ENCODE measurements around the gene ATRN.

ATRN gene

DNA sequence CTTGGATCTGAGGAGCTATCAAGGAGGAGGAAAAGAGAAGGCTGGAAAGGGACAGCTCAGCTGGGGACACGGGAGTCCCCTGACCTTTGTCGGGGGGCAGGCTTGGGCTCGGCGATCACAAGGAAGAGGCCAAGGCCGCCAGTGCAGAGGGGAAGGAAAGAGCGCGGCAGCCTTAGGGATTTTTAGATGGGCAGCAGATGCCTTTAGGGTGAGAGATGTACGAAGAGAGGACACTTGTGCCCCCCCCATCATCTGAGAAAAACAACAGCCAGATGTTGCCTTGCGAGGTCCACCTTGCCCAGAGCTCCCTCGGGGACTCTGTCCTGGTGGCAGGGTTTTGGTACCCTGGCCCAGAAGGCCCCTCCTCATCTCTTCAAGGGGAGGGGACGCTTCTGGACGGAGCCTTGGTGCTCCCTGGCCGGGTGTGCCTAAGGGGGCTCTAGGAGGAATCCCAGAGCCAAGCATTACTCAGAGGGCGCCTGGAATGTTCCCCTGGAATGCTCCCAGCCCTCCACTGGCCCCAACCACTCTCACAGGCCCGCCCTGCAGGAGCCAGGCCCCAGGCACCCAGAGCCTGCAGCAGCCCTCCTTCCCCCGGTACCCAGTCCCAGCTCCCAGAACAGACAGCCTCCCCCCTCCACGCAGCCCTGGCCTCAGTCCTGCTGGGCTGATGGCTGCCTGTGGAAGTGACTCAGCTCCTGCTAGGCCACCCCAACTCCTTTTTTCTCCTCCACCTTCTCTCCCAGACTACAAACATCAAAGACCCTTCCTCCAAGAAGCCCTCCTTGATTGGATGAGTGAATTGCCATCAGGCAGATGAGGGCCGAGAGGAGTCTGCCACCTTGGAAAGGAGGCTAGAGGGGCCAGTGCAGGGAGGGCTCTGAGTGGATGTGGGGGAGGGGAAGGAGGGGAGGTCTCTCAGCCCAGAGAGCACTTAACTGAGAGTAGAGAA, 209.2 kb downstream of the ATRN start:
- DNase-seq = no peak

DNA sequence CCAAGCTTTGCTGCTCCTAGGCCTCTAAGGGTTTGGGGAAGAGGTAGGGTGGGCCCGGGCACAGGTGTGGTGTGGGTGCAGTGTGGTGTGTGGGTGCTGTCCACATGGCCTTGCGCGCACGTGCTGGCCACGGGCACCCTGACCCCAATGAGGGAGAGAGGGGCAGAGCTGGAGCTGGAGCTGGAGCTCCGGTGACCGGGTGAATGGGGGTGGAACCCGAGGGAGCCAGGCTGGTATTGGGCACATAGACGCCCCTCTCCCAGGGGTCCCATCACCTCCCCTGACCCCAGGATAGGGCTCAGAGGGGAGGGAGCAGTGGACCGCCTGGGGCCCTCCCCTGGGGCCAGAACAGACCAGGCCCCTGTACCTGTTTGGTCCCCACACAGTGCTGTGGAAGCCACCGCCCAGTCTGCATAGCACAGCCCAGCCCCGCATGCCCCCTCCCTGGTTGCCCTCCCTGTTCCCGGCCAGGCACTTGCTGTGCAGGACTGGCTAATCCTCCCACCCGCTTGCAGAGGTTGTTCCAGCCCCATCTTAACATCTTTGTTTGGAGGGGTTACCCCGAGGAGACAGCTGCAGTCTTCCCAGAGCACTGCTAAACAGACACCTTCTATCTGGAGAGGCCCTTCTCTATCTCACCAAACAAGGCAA, 210.0 kb downstream of the ATRN start:
- no peak for DNase-seq

DNA sequence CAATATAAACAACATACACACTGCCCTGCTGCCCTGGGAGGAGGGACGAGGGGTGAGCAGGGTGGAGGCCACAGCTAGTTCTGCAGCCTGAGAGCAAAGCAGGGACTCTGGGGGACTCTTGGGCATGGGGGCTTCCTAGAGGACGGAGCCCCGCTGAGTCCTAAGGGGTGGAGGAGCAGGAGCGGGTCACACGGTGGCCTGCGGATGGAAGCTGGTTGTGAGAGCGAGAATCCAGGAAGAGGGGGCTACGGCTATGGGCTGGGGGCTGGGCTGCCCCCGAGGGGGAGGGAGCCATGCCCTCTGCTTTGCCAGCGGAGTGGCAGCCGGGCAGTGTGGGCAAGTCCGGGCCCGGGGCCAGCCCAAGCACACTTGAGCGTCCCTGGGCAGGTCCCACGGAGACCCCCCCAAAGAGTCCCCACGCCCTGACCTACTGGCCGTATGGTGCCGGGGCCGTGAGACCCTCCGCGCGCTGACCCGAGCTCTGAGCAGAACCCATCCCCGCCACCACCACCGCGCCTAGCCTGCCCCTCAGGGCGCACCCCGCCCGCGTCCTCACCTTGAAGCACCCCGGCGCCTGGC, 210.6 kb downstream of the ATRN start:
- no peak for DNase-seq

DNA sequence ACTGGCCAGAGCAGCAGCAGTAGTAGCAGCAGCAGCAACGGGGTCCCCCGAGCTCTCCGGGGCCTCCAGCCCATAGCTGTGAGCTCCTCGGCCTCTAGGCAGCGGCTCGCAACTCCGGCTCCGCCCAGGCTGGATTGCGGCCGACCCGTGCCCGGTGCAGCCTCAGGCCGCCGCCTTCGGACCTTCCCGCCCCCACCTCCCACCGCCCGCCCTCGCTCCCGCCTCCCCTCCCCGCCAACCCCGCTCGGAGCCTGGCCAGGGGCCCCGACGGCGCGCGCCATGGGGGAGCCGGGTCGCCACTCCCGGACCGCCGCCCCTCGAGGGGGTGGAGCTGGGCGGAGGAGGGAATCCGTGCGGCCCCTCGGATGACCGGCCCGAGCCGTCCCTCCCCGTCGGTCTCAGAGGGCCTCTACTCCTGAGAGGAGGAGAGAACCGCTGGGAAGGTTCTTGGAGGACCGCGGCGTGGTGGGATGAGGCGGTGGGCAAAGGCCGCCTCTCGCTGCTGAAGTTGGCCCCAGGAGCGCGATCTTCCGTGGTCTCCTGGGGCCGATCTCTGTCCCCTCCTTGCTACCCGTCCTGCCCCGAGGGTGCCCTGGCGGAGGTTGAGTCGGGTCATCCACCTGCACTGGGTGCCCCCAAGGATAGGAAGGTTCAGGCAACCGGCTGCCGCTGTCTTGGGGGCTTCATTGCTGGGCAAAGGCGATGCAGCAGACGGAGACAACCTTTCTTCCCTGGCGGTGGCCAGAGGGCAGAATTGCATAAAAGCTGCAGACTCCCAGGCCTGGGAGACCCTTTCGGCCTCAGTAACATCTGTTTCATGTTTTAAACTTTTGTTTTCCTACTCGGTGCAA, 211.3 kb downstream of the ATRN start, which contains the start of gene ADAM33:
ADAM33 (minus strand) TSS at position 80 of the 851 bp plus-strand sequence; CDS start at position 74, 6 bp downstream.
- no peak for DNase-seq

DNA sequence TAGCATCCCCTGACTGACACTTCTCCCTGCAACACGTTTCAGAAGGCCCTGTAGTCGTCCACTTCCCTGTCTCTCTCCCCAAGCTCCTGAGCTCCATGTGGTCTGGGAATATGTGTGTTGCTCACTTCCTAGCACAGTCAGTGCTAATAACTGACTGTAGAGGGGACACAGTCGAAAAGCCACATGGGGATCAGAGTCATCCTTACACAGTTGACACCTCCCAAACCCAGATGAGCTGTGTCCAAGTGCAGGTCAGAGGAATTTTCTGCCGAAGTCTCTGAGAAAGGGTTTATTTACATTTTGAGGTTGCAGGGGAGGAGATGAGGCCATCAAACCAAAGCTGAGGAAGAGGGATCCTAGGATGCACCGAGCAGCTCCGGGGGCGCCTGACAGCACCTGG, 214.5 kb downstream of the ATRN start:
- DNase-seq = no peak

DNA sequence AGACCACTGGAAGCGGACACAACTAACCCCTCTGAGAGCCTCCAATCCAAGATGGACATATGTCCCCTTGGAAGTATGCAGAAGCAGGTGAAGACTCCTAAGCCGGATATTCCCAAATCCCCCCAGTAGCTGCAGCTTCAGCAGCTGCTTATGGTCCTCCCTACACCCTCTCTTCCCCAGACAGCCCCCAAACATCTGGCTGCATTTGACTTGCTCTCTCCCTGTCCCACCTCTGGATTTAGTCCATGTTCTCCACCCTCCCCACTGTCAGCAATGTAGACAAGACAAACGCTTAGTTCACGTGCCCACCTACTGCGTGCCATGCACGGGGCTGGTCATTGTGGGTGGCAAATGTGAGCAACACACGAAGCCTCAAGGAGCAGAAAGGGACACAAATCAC, 215.6 kb downstream of the ATRN start:
- no peak for DNase-seq

DNA sequence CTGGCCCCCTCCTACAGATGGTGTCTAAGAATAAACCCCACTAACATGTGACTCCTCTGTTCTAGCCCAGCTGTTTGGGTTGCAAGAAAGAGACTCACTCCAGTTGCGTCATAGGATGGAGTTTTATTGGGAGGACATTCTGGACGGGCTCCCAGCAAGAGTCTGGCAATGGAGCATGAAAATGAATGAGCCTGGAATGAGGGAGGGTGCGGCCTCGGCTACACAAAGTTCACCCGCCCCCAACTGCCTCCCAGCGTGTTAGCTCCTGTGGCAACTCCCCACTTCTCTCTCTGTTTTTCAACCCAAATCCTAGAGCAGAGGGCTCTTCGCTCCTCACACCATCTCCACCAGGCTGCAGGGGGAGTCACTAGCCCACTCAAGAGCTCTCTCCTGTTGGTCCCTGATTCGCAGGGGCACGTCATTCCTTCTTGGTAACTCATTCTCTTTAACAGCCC, 216.1 kb downstream of the ATRN start:
- no peak for DNase-seq

DNA sequence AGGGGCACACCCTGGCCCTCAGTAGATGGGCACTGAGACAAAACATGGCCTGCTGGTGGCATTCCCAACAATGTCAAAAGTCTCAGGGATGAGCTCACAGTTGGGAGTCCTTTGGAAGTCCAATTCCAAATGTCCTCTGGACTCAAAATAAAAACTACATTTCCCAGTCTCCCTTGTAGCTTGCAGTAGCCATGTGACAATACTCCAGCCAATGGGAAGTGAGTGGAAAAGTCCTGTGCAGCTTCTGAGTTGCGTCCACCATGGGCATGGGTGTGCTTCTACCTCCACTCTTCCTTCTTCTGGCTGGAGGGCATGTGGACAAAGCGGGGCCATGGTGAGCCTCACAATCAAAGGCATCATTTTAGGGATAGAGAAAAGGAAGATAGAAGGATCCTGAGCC, 216.8 kb downstream of the ATRN start:
- DNase-seq = no peak

DNA sequence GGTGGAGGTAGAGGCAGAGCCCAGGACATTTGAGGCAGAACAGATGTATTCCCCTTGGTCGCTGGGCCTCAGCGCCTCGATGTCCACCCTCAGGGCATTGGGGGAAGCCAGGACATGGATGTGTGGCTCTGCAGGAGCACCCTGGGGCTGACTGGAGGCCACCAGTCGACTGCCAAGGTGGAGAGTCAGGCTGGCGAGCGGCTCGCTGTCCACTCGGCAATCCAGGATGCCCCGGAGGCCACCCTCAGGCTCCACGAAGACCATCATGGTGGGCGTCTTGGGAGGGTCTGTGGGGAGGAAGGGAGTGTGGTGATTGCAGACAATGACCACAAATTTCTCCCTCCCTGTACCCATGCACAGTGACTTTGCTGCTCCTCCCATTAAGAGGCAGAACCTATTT, 219.2 kb downstream of the ATRN start:
- no peak for DNase-seq

DNA sequence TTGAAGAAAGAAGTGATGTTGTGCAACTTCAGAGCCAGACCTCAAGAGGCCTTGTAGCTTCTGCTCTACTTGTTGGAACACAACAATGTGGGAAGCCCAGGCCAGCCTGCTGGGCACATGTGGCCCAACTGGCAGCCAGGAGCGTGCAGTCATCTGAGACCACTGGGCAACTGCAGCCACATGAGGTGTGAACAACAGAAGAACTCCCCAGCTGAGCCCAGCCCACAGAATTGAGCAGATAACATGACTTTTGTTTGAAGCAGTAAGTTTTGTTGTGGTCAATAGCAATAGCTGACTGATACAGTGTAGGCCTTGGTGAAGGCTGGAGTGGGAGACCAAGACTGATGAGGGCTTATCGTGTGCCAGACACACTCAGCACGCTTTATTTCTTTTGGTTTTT, 219.6 kb downstream of the ATRN start:
- DNase-seq = no peak

DNA sequence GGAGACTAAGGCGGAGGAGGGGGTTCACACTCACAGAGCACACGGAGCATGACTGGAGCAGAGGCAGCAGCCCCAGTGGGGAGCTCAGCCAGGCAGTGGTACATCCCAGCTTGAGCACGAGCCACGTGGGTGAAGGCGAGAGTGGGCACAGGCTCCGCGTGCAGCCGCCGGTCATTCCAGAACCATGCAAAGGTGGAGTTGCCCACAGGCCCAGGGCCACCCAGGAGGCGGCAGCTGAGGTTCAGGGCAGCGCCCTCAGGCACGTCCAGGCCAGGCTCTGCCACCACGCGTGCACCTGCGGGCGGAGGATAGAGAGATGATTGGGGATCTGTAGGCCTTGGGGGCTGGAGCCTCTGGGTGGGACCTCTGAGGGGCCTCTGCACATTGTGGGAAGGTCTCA, 220.5 kb downstream of the ATRN start:
- no peak for DNase-seq

DNA sequence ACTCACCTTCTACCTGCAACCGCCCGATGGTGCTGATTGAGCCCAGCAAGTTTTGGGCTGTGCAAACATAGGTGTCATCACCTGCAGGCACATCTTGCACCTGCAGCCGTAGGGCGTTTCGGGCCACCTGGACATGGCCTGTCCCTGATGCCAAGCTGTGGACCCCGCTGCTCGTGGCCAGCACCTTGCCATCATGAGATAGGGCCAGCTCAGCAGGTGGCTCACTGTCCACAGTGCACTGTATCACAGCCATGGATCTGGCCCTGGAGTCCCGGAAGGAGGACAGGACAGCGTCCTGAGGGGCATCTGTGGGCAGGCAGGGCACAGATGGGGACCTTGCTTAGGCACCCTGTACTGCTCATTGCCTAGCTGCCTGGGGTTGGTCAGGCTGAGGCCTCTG, 221.1 kb downstream of the ATRN start:
- DNase-seq = no peak

DNA sequence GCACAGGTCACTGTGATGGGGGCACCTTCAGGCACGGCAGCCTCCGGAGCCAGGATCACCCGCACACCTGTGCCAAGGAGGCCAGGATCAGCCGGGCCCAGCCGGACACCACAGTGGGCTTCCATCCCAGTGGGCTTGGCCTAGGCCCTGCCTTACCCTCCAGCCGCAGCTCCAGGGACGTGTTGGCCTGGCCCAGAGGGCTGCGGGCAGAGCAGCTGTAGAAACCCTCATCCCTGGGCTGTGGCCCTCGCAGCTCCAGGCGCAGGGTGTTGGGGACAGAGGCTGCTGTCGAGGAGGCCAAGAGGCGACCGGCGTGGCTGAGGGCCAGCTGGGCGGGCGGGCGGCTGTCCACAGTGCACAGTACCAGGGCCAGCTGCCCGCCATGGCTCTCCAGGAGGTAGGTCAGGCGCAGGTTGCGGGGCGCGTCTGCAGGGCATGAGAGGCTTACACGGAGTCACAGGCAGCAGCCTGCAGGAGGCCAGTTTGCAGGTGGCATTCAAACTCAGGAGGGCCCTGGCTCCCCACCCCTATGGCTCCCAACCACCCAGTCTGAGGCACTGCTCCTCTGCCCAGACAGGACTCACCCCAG, 222.0 kb downstream of the ATRN start:
- no peak for DNase-seq

DNA sequence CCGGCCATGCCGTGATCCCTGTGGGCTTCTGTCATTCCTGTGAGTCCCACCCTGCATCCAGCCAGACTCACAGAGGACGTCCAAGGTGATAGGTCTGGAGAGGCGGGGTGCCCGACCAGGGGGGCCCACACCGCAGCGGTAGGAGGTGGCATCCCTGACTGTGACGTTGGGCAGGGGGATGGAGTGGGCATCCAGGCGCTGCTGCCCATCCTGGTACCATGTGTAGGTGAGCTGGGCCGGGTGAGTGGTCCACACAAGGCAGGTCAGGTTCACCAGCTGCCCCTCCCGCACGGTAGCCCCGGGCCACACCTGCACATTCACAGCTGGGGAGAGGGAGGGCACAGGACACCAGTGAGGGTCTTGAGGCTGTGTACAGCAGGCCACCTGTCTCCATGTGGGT, 222.6 kb downstream of the ATRN start:
- no peak for DNase-seq

DNA sequence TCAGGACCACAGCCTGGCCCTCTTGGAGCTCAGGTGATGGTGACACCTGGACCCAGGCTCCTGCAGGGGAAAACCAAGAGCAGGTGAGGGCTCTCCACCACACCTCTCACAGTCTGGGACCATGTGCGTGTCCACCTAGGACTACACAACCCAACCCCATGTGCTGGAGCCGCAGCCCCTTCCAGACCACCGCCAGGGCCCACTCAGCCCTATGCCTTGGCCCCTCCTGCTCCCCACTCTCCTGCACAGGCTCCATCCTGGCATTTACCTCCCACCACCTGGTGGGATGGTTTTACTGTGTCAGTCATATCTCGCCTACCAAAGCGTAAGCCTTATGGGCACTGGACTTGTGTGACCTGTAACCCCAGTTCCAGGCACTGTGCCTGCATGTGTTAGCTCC, 224.0 kb downstream of the ATRN start:
- no peak for DNase-seq

DNA sequence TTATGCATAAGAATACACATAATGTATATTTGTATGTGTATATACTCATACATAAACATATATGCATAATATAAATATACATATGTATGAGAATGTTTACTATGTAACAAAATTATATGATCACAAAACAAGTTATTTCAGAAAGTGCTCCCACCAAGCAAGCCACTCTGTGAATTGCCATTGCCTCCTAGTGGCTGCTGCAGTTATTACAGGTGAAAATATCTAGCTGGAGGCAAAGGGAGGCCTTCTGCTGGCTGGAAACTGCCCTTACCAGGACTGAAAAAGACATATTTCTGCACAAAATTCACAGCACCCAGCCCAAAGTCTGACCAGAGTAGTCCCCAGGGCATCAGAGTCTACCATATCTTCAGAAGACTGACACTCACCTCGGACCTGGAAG, 225.4 kb downstream of the ATRN start:
- DNase-seq = peak; percentile 29

DNA sequence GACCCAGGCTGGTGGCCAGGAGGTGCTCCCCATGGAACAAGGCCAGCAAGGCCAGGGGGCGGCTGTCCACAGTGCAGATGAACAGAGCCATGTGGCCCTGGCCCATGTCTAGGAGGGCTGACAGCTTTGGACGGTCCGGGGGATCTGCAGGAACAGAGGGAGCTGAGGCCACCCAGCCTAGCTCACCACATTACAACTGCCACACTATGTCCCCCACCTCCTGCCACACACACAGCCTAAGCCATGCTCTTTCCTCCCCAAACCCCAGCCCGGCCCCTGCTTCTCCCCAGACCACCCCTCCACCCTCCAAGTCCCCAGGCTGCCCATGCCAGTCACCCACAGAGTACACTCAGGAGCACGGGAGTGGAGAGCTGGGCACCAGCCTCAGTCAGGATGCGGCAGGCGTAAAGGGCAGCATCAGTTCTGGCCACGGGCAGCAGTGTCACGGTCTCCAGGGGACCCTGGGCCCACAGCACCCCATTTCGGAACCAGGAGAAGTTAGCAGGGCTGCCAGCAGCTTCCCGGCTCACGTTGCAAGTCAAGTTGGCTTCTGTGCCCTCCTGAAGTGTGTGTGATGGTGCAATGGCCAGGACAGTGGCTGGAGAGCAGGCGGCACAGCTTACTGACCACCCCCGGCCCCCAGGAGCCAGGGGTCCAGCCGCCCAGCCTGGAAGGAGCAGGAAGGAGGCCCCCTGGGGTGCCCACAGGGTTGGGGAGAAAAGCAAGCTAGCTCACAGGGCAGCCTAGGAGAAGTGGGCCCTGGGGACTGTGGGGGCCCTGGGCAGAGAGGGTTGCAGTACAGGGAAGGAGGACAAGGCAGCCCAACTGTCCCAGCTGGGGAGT, 226.1 kb downstream of the ATRN start:
- DNase-seq = no peak

DNA sequence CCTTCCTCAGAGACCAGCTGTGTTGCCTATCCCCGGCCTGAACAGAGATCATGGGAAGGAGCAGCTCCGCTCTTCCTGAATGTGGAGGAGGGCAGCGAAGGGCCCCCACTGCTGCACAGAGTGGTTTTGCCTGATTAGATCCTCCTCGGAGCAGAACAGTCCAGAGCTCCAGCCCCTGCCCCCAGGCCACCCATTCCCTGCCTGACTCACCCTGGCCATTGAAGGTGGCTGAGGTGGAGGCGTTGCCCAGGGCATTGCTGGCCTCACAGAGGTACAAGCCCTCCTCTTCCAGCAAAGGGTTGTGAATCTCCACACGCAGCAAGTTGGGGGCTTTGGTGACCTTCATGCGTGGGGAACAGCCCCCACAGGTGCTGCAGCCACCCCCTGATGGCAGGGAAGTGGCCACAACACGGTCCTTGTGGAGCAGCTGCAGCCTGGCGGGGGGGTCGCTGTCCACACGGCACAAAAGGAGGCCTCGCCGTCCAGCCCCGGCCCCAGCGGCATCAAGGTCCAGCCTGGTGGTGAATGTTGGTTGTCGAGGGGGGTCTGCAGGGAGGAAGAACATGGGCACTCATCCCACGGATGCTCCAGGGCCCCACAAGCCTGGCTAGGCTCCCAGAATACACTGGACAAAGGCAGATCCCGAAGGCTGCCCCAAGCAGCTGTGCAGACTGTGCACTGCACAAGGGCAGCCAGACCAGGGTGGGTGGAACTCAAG, 226.9 kb downstream of the ATRN start:
- DNase-seq = no peak

DNA sequence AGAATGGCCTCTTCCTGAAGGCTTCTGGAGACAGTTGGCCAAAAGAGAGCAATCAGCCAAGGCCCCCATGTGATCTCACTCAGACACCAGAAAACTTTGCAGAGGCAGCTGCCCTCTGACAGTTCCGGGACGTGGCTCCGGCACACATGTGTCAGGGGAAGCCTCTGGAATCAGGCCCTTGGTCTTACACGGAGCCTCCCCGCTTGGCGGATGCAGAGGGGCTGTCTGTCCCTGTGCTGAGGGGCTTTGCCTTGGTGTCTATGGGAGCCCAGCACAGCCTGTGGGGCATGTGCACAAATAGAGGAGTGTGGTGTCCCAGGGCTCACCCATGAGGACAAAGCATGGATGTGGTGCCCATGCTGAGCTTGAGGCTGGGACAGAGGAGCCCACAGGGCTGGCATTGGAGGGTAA, 227.8 kb downstream of the ATRN start:
- DNase-seq = no peak

DNA sequence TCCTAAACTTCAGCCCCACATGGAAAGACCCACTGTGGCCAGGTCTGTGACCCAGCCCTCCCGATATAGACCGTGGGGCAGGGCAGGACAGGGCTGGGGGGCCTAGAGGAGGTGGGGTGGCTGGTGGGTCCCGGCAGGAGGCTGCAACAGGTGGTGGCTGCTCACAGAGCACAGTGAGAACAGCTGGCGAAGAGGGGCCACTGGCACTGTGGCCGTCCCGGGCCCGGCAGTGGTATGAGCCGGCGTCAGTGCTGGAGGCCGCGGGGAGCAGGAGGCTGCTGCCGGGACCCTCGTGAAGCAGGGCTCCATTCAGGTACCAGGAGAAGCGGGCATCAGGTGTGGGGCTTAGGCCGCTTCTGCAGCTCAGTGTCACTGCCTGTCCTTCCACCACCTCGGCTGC, 228.2 kb downstream of the ATRN start:
- DNase-seq = no peak

Measured in activated CD4-positive, alpha-beta T cell treated with anti-CD3 and anti-CD28 coated beads, Interleukin-10, Interleukin-2, amounts not matched to agents 100 ng/mL and 50 ng/mL, durations not matched to agents 16 hours and 8 hours (primary cell).